Parathyroid adenoma (tissue), 2 donors: Measurements from ENCODE around the gene NOVA2.

Experiments
- H2AFZ ChIP-seq: fragments of 300-600 bp; sonication (generic); one replicate; pipeline ENCODE4 v1.7.0; 2017; ENCODE audit warnings: antibody characterized with exemption, mild to moderate bottlenecking
- H3K27ac ChIP-seq: fragments of 300-600 bp; sonication (generic); one replicate; pipeline ENCODE4 v1.7.0; 2017
- H3K27me3 ChIP-seq: fragments of 300-600 bp; sonication (generic); one replicate; pipeline ENCODE4 v1.7.0; 2017; ENCODE audit warnings: low read length; ENCODE audit not compliant: control insufficient read depth, insufficient read depth
- H3K36me3 ChIP-seq: fragments of 300-600 bp; sonication (generic); one replicate; pipeline ENCODE4 v1.7.0; 2017; ENCODE audit warnings: low read length; ENCODE audit not compliant: control insufficient read depth, insufficient read depth
- H3K4me1 ChIP-seq: fragments of 300-600 bp; sonication (generic); one replicate; pipeline ENCODE4 v1.7.0; 2017; ENCODE audit warnings: control low read depth
- H3K4me2 ChIP-seq: fragments of 300-600 bp; sonication (generic); one replicate; pipeline ENCODE4 v1.7.0; 2017; ENCODE audit warnings: low read length
- H3K4me3 ChIP-seq: fragments of 300-600 bp; sonication (generic); one replicate; pipeline ENCODE4 v1.7.0; 2017; ENCODE audit warnings: low read depth, low read length
- H3K79me2 ChIP-seq: fragments of 300-600 bp; sonication (generic); one replicate; pipeline ENCODE4 v1.7.0; 2017; ENCODE audit warnings: control low read depth
- H3K9ac ChIP-seq: fragments of 300-600 bp; sonication (generic); one replicate; pipeline ENCODE4 v1.7.0; 2017; ENCODE audit warnings: mild to moderate bottlenecking
- H3K9me3 ChIP-seq: fragments of 300-600 bp; sonication (generic); one replicate; pipeline ENCODE4 v1.7.0; 2017; ENCODE audit warnings: low read length; ENCODE audit not compliant: control insufficient read depth
- CTCF ChIP-seq: fragments of 300-600 bp; sonication (generic); IDR thresholded peaks from one replicate; pipeline ENCODE4 v1.7.0; 2017; ENCODE audit warnings: antibody characterized with exemption, mild to moderate bottlenecking
- donor health status: primary hyperparathyroidism.

Gene NOVA2

GRCh38 chr19:45985321-45985720, 11.7 kb upstream of the NOVA2 start:
- H2AFZ ChIP-seq: no peak overlapping the region
- no peak for TF ChIP-seq CTCF

GRCh38 chr19:45981350-45981749, 7.7 kb upstream of the NOVA2 start:
- no peak for TF ChIP-seq CTCF

More at GRCh38 chr19:45985321-45985720, 11.7 kb upstream of the NOVA2 start:
- no peak overlapping the region for H3K27ac ChIP-seq
- no peak overlapping the region for H3K4me2 ChIP-seq
- no peak overlapping the region for H3K9ac ChIP-seq
- H3K9me3 ChIP-seq: no peaks in the 10 kb centered on the region
- H3K79me2 ChIP-seq: no peaks in the 10 kb centered on the region
- no peaks in the 10 kb centered on the region for H3K36me3 ChIP-seq
- no peaks in the 10 kb centered on the region for H3K27me3 ChIP-seq
- H3K4me1 ChIP-seq: no peaks in the 10 kb centered on the region
- H3K4me3 ChIP-seq: no peak overlapping the region

GRCh38 chr19:45978156-45978555, 4.5 kb upstream of the NOVA2 start:
- Histone ChIP-seq H3K27ac (no peak overlapping the region), H3K9ac (no peak overlapping the region), H3K36me3 (no peaks in the 10 kb centered on the region), H2AFZ (no peak overlapping the region), H3K4me2 (no peak overlapping the region), H3K4me1 (no peaks in the 10 kb centered on the region), H3K79me2 (no peaks in the 10 kb centered on the region), H3K9me3 (no peaks in the 10 kb centered on the region), H3K27me3 (no peaks in the 10 kb centered on the region), H3K4me3 (no peak overlapping the region)
- no peak for TF ChIP-seq CTCF

More at GRCh38 chr19:45981350-45981749, 7.7 kb upstream of the NOVA2 start:
- Histone ChIP-seq H3K27me3 (no peaks in the 10 kb centered on the region), H3K4me2 (no peak overlapping the region), H3K36me3 (no peaks in the 10 kb centered on the region), H3K4me3 (no peak overlapping the region), H3K27ac (no peak overlapping the region), H3K79me2 (no peaks in the 10 kb centered on the region), H2AFZ (no peak overlapping the region), H3K4me1 (no peaks in the 10 kb centered on the region), H3K9ac (no peak overlapping the region), H3K9me3 (no peaks in the 10 kb centered on the region)

GRCh38 chr19:45976178-45976577, 2.5 kb upstream of the NOVA2 start:
- H3K9ac ChIP-seq: no peak overlapping the region
- no peaks in the 10 kb centered on the region for H3K27me3 ChIP-seq
- no peaks in the 10 kb centered on the region for H3K9me3 ChIP-seq
- H3K27ac ChIP-seq: no peak overlapping the region
- H3K36me3 ChIP-seq: no peaks in the 10 kb centered on the region
- H3K4me3 ChIP-seq: no peak overlapping the region
- no peaks in the 10 kb centered on the region for H3K79me2 ChIP-seq
- H3K4me2 ChIP-seq: no peak overlapping the region
- TF ChIP-seq CTCF: no peak
- H2AFZ ChIP-seq: no peak overlapping the region
- peaks cover 5% of the 10 kb centered on the region for H3K4me1 ChIP-seq

- TF ChIP-seq CTCF: no peak
- Histone ChIP-seq H3K27ac (no peak overlapping the region), H3K9ac (no peak overlapping the region), H3K9me3 (no peaks in the 10 kb centered on the region), H3K4me1 (peaks cover 5% of the 10 kb centered on the region), H3K4me2 (no peak overlapping the region), H3K36me3 (no peaks in the 10 kb centered on the region), H3K27me3 (no peaks in the 10 kb centered on the region), H3K4me3 (no peak overlapping the region), H3K79me2 (no peaks in the 10 kb centered on the region), H2AFZ (no peak overlapping the region)
Observed at GRCh38 chr19:45975306-45976070, 1.8 kb upstream of the NOVA2 start.
